Activated CD8-positive, alpha-beta memory T cell treated with anti-CD3 and anti-CD28 coated beads, Interleukin-2, amount 50 U/mL, for 48 hours (primary cell): ENCODE results near the gene ETNPPL.
"Not testable (repeated sequence)": the region's sequence is repeated elsewhere in the genome, so short reads cannot be mapped to it uniquely, and the experiment has no call there.

Source experiments
- DNase-seq: peaks from one replicate; pipeline ENCODE4 v3.0.0-alpha.2; 2020

Gene ETNPPL

GRCh38 chr4:108751321-108751720 is 11.5 kb downstream of the ETNPPL start:
- no peak for DNase-seq

- DNase-seq, result no peak
These were observed 13.7 kb downstream of the ETNPPL start for GRCh38 chr4:108749119-108749518.

- no peak for DNase-seq
These were observed 16.3 kb downstream of the ETNPPL start for GRCh38 chr4:108746511-108746910.

GRCh38 chr4:108744307-108744706 is 18.5 kb downstream of the ETNPPL start:
- DNase-seq, result no peak

- DNase-seq, result no peak
These were observed 20.1 kb downstream of the ETNPPL start for GRCh38 chr4:108742451-108743420.

GRCh38 chr4:108738003-108738706 is 24.7 kb downstream of the ETNPPL start:
- no peak for DNase-seq

GRCh38 chr4:108731006-108731405 is 31.8 kb downstream of the ETNPPL start:
- no peak for DNase-seq

GRCh38 chr4:108730579-108730978 is 32.3 kb downstream of the ETNPPL start:
- DNase-seq, result no peak

GRCh38 chr4:108729731-108730130 is 33.1 kb downstream of the ETNPPL start:
- no peak for DNase-seq

GRCh38 chr4:108725457-108725856 is 37.4 kb downstream of the ETNPPL start:
- no peak for DNase-seq

- DNase-seq, result no peak
These were observed 45.5 kb downstream of the ETNPPL start for GRCh38 chr4:108717386-108717785.

GRCh38 chr4:108716340-108716739 is 46.5 kb downstream of the ETNPPL start:
- DNase-seq, result no peak

GRCh38 chr4:108714880-108715279 is 48.0 kb downstream of the ETNPPL start:
- no peak for DNase-seq

- DNase-seq, result not testable (repeated sequence)
These were observed 52.3 kb downstream of the ETNPPL start for GRCh38 chr4:108710578-108710977.

GRCh38 chr4:108709722-108710121 is 53.1 kb downstream of the ETNPPL start:
- no peak for DNase-seq

GRCh38 chr4:108709234-108709633 is 53.6 kb downstream of the ETNPPL start:
- DNase-seq, result no peak

- no peak for DNase-seq
These were observed 56.6 kb downstream of the ETNPPL start for GRCh38 chr4:108706289-108706688.

- no peak for DNase-seq
These were observed 58.9 kb downstream of the ETNPPL start for GRCh38 chr4:108703966-108704365.

- no peak for DNase-seq
These were observed 59.5 kb downstream of the ETNPPL start for GRCh38 chr4:108703370-108703769.

- DNase-seq, result no peak
These were observed 59.9 kb downstream of the ETNPPL start for GRCh38 chr4:108702960-108703359.

- DNase-seq, result no peak
These were observed 62.6 kb downstream of the ETNPPL start for GRCh38 chr4:108700081-108700757.

GRCh38 chr4:108696160-108696559 is 66.7 kb downstream of the ETNPPL start:
- DNase-seq, result no peak

- no peak for DNase-seq
These were observed 67.8 kb downstream of the ETNPPL start for GRCh38 chr4:108695062-108695461.
